GM18505 (cell line): ENCODE measurements around the gene TIGD7.
"Not testable (repeated sequence)": the region's sequence is repeated elsewhere in the genome, so short reads cannot be mapped to it uniquely, and the experiment has no call there.

Source experiments
- ATAC-seq: cut with Tn5 transposase; IDR thresholded peaks from one replicate; pipeline ENCODE4 v1.9.1; 2021; ENCODE audit not compliant: unreplicated experiment
- POLR2A ChIP-seq: IDR thresholded peaks from 4 replicates; pipeline ENCODE4 v1.6.1; 2011; ENCODE audit warnings: borderline replicate concordance; ENCODE audit not compliant: insufficient read depth, insufficient read length; ENCODE audit errors: extremely low read depth

TIGD7 gene

DNA sequence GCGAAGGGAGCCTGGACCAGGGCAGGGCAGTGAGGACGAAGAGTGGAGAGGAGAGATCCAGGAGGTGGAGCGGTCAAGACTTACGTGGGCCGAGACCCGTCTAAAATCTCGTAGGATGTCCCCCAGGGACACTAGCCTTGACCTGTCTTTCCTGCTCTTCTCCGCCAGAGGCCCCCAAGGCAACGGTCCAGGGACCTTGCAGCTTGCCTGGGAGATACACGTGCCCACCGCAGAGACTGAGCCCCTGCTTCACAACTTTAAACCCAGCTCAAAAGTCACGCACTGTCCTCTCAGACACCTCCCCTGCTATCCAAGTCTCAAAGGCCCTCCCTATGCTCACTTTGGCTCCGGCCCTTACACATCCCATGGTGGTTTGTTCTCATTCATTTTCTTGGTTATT, 9.4 kb downstream of the TIGD7 start:
- no peak for ATAC-seq
- TF ChIP-seq POLR2A = no peak

DNA sequence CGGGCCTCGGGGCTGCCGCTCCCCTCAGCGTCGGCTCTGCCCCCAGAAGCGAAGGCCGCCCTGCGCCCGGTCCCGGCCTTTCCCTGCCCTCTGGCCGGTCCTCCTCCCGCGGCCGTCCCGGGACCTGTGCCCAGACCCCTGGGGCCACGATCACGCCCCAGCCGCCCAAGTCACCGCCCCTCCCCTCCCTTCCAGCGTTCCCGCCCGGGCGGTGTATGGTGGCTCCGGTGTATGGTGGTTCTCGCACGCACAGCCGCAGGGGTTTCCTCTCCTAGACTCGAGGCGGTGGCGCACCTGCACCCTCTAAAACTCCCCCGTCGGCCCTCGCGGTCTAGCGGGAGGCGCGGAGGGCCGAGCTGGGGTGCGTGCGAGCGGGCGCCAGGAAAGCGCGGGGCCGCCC, 10.0 kb downstream of the TIGD7 start:
- no peak for TF ChIP-seq POLR2A
- ATAC-seq = no peak

DNA sequence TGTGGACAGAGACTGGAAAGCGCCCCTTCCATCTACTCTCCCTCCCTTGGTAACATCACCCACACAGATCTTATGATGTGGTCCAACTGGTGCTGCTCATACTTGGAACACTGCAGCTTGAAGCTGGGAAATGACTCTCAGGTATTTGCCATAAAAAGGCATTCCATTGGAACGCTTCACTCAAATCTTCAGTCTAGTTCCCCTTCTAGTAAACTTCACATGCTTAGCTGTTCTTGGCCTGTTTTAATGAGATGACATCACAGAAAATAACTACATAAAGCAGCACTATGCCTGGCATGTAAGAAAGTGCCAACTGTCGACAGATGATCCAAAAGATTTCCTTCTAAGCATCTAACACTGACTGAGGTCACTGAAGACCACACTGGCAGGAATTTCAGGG, 12.6 kb downstream of the TIGD7 start:
- no peak for ATAC-seq
- no peak for TF ChIP-seq POLR2A

DNA sequence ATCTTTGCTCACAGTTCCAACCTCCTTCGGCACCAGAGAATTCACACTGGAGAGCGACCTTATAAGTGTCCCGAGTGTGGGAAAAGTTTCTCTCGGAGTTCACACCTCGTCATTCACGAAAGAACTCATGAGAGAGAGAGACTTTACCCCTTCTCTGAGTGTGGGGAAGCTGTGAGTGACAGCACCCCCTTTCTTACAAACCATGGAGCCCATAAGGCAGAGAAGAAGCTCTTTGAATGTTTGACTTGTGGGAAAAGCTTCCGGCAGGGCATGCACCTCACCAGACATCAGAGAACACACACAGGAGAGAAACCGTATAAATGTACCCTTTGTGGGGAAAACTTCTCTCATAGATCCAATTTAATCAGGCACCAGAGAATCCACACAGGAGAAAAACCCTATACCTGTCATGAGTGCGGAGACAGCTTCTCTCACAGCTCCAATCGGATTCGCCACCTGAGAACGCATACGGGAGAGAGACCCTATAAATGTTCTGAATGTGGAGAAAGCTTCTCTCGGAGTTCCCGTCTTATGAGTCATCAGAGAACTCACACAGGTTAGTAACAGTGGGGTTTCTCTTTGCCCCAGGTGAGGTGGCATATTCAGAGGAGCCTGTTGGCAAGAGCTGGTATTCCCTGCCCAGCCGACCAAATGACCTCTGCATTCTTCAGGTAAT, 15.1 kb downstream of the TIGD7 start:
- ATAC-seq = no peak

DNA sequence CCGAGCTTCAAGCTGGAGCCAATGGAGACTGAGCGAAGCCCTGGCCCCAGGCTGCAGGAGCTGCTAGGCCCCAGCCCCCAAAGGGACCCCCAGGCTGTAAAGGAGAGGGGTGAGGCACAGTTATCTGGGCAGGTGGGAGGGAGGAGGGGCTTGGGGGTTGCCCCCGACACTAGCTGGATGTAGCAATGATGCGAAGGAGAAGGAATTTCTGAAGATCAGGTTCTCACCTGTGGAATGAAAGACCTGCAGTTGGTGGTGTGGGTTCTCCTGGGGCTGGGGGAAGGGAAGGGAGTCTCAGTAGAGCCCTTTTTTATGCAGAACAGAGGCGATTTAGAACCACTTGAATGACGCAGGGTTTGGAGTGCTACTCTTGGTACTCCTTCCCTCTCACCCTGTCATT, 20.1 kb downstream of the TIGD7 start:
- no peak for ATAC-seq
- TF ChIP-seq POLR2A = no peak

More for the DNA sequence above, 15.1 kb downstream of the TIGD7 start:
- no peak for TF ChIP-seq POLR2A

DNA sequence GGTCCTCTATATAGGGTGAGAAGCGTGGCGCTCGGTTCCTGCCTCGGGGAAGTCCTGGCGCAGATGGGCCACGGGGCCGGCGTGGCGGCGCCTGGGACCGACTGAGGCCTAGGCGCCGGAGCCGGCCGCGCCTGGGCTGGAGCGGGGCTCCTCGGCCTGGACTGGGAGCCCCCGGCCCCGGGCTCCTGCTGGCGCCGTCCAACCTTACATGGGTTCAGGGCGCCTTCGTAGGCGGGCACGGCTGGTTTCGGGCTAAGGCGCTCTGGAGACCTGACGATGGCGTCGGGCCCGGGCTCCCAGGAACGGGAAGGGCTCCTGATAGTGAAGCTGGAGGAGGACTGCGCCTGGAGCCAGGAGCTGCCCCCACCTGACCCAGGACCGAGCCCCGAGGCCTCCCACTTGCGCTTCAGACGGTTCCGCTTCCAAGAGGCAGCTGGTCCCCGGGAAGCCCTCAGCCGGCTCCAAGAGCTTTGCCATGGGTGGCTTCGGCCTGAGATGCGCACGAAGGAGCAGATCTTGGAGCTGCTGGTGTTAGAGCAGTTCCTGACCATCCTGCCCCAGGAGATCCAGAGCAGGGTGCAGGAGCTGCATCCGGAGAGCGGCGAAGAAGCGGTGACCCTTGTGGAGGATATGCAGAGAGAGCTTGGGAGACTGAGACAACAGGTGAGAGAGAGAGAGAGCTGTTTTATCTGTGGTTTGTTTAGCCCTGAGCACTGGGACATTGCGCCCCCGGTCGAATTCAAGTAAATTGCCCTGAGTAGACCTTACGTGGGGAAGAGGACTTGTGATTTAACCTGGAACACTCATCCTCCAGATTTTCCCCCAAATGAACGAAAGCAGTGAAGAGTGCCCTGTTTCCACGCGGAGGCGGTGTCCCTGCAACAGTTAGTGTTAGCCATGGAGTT, 21.4 kb downstream of the TIGD7 start:
- no peak for ATAC-seq
- no peak for TF ChIP-seq POLR2A

DNA sequence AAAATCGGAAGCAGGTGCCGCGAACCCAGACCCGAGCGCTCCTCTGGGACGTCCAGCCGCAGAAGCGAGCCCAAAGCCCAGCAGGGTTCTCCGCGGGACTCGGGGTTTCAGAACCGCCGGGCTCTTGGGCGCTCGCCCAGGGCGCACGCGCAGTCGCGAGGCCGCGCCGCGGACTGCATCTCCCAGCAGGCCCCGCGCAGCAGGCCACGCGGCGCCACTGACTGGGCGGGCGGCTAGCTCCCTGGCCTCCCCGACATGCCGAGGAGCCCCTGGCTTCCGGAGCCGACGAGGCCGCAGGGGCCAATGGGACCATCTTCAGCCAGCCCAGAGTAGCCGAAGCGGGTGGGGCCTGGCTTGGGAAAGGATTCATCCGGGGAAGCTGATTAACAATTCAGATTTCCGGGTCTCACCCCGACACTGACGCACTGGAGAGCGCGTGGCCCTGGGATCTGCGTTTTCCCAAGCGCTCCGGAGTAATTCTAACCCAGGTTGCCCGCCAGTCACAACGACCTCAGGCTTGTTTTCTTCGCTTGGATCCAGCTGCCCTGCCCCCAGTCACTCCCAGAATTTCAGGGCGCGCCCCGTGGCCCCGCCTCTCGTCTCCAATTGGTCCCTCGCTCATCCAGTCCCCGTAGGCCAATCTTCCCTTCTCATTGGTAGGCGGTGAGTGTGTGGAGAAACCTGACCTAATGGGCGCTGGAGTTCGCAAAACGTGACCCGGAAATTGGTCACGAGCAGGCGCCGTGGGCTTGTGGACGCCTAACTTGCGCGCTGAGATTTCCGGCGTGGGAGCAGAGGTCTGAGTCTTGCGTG, 22.3 kb downstream of the TIGD7 start, which contains the start of gene ZNF263:
ZNF263 (plus strand) TSS at position 762 of the 813 bp plus-strand sequence. CDS start 328 bp downstream, outside the sequence.
- peak; percentile 78 for ATAC-seq
- peak; percentile 79 for TF ChIP-seq POLR2A

DNA sequence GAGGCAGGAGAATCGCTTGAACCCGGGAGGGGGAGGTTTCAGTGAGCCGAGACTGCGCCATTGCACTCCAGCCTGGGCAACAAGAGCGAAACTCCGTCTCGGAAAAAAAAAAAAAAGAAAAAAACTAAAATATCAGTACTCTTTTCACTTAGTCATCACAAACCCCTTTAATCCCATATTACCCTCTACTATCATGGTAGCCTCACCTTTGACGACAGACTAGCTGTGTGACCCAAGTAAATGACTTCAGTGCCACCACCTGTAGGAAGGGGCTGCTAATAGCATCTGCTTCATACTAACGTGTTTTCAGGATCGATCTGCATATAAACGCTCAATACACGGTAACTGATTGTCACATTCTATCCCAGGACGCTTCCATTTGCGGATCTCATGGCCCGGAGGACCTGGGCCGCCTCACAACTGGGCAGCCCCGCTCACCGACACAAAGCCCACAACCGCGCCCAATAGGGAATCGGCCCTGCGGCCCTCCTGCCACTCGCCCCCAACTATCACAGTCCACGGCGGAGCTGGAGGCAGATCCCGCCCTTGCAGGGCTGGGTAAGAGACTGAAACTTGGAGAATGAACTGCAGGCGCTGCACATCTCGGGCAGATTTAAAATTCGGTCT, 23.0 kb downstream of the TIGD7 start:
- ATAC-seq = peak; percentile 28
- no peak for TF ChIP-seq POLR2A

DNA sequence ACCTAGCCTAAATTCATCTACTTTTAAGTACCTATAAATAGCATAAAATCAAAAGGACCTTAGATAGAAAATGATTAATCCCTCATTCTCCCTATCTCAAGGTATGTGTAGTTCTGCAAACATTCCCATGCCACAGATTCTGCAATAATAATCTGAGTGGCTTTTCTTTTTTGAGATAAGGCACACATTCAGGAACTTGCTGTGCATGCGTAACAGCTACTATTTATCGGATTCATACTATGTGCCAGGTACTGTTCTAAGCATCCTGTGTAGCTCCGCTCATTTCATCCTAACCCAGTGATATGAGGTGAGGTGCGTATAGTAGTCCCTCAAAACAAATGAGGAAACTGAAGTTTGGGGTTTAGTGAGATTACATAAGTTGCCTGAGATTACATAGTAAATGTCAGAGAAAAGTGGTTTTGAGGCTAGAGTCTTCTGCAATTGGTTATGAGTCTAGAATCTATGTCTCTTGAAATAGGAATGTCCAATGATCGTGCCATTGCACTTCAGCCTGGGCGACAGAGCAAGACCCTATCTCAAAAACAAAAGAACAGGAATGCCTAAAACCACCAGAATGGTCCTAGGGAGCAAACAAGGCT, 23.9 kb downstream of the TIGD7 start:
- no peak for TF ChIP-seq POLR2A
- no peak for ATAC-seq

DNA sequence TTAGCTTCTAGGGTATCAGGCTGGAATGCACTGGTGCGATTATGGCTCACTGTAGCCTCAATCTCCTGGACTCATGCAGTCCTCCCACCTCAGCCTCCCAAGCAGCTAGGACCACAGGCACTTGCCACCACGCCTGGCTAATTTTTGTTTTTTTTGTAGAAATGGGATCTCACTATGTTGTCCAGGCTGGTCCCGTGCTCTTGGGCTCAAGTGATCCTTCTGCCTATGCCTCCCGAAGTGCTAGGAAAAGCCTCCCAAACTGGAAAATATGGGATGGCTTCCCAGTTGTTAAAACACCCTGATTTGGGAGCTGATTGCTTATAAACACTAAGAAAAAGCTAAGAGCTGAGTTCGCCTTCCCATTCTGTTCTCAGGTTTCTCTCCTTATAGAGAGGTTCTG, 28.6 kb downstream of the TIGD7 start:
- no peak for TF ChIP-seq POLR2A
- ATAC-seq = no peak

DNA sequence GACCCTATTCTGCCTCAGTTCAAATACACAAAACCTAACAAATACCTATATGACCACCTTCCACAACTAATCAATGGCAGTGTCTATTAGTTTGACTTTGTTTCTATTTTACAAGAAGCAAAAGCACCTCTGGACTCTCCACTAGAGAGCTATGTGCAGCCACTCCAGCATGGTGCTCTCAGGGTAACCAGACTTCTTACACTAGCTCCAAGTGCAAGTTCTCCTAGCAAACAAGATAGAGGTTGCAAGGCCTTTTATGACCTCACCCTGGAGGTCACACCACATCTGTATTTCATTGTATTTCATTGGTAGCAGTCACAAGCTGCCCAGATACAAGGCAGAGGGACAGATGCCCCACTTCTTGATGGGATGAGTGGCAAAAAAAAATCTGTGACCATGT, 30.3 kb downstream of the TIGD7 start:
- ATAC-seq = no peak
- TF ChIP-seq POLR2A = no peak

DNA sequence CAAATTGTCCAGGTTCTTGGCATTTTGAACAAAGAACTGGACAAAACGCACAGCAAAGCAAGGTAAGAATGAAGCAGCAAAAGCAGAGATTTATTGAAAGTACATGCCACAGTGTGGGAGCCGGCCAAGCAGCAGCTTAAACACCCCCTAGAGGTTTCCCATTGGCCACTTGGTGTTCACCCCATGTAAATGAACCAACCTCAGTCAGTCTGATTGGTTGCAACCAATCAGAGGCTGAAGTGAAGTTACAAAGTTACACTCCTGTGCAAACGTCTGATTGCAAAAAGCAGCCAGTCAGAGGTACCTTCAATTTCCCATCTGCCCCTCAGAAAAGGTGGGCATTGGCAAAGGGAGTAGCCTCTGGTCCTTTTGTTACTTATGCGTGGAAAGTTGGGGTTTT, 30.7 kb downstream of the TIGD7 start:
- no peak for TF ChIP-seq POLR2A
- no peak for ATAC-seq

DNA sequence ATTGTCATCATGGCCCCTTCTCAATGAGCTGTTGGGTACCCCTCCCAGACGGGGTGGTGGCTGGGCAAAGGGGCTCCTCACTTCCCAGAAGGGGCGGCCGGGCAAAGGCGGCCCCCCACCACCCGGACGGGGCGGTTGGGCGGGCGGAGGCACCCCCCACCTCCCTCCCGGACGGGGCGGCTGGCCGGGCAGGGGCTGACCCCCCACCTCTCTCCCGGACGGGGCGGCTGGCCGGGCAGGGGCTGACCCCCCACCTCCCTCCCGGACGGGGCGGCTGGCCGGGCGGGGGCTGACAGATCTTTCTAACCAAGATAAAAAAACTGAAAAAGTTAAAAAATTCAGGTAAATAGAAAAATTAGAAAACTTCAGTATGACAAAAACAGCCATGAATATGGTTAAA, 33.9 kb downstream of the TIGD7 start:
- not testable (repeated sequence) for ATAC-seq

DNA sequence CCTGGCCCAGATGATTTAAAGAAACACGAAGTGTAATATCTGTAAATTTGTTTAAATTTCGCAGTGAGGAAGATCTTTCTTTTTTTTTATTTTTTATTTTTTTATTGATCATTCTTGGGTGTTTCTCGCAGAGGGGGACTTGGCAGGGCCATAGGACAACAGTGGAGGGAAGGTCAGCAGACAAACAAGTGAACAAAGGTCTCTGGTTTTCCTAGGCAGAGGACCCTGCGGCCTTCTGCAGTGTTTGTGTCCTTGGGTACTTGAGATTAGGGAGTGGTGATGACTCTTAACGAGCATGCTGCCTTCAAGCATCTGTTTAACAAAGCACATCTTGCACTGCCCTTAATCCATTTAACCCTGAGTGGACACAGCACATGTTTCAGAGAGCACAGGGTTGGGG, 34.5 kb downstream of the TIGD7 start:
- not testable (repeated sequence) for ATAC-seq
